ENCODE data around the gene DSCAM. TPM values are rescaled to one million over a fixed set of nuclear protein-coding genes. Genes with fewer than 3 reads are reported as not detected.

DSCAM gene
- total and polyA plus RNA-seq, 2 donors (not counting 3 experiments of a cell fraction or from before 2014, with no cell fraction given): not detected

- Histone ChIP-seq H3K79me2 (ENCODE audit: control insufficient read depth, insufficient read depth, low read length) (no peaks in the 10 kb centered on the region), H3K27me3 (ENCODE audit: control insufficient read depth in 2 of 2, insufficient read depth in 2 of 2, low read length in 2 of 2) (no peaks in the 10 kb centered on the region), H2AFZ (ENCODE audit: low read depth, low read length) (no peak overlapping the region), H3K9ac (replicated peaks; ENCODE audit: extremely low read depth, insufficient read depth, low read length) (no peak overlapping the region), H3K4me1 (ENCODE audit: control insufficient read depth, extremely low read depth, insufficient read depth, low read length) (no peaks in the 10 kb centered on the region), H3K27ac (ENCODE audit: insufficient read depth, low read depth, low read length) (no peak overlapping the region), H3K4me2 (ENCODE audit: insufficient read depth, low read length) (no peak overlapping the region), H4K20me1 (replicated peaks; ENCODE audit: control insufficient read depth, extremely low read depth, insufficient read depth, low read length) (no peaks in the 10 kb centered on the region), H3K36me3 (ENCODE audit: control insufficient read depth in 2 of 2, extremely low read depth in 1 of 2, insufficient read depth in 2 of 2, low read length in 2 of 2) (no peaks in the 10 kb centered on the region), H3K9me3 (replicated peaks; ENCODE audit: control insufficient read depth, insufficient read depth, low read length) (peaks cover 2% of the 10 kb centered on the region), H3K4me3 (replicated peaks in 1 of 3; ENCODE audit: insufficient read depth in 1 of 3, low read depth in 1 of 3, low read length in 3 of 3) (no peak overlapping the region), H3K9me1 (replicated peaks; ENCODE audit: control insufficient read depth, extremely low read depth, insufficient read depth, low read length) (no peaks in the 10 kb centered on the region)
- no peak for DNase-seq (ENCODE audit: low read depth, low spot score)
- intact Hi-C loops (cut with micrococcal nuclease) (no loop called here), dilution Hi-C loops (cut with MboI; ENCODE audit: extremely low pct_ligation_motif_present, low sequenced_read_pairs) (no loop called here)
- no peak for FAIRE-seq
- TF ChIP-seq GATA2 (IDR thresholded peaks at IDR 0.05; ENCODE audit: insufficient read depth, insufficient read length, low read depth, low read length): no peak
- no peak for TF ChIP-seq POLR2AphosphoS5 (IDR thresholded peaks at IDR 0.05; ENCODE audit: insufficient read depth, low read depth, low read length)
- no peak for TF ChIP-seq JUN (IDR thresholded peaks at IDR 0.05; ENCODE audit: borderline replicate concordance, insufficient read depth, insufficient read length, low read depth)
- TF ChIP-seq EZH2 (IDR thresholded peaks at IDR 0.05; ENCODE audit: borderline replicate concordance, low read depth, low read length, severe bottlenecking): no peak
- TF ChIP-seq FOS (IDR thresholded peaks at IDR 0.05; ENCODE audit: borderline replicate concordance, insufficient read depth, low read length): no peak
- no peak for TF ChIP-seq MYC (IDR thresholded peaks at IDR 0.05; ENCODE audit: low read depth, low read length)
- no peak for TF ChIP-seq CTCF (IDR thresholded peaks at IDR 0.05; ENCODE audit: extremely low read depth in 1 of 2, insufficient read depth in 1 of 2, low read depth in 1 of 2, low read length in 2 of 2)
- TF ChIP-seq, protein P1, sequence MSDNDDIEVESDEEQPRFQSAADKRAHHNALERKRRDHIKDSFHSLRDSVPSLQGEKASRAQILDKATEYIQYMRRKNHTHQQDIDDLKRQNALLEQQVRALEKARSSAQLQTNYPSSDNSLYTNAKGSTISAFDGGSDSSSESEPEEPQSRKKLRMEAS (IDR thresholded peaks at IDR 0.05; ENCODE audit: insufficient read depth, insufficient read length): no peak
- TF ChIP-seq POLR2A (IDR thresholded peaks at IDR 0.05; ENCODE audit: low read depth, low read length): no peak
- POLR2A ChIA-PET: no interaction called here
- no TSS peak for BruUV-seq (replicated peaks)
- CTCF ChIA-PET: no interaction called here
These were observed 51.6 kb downstream of the DSCAM start for GRCh38 chr21:40795313-40795712.
